A673 (cell line): ENCODE results near the gene CD40. TPM values are rescaled to one million over a fixed set of nuclear protein-coding genes. Genes with fewer than 3 reads are reported as not detected.

Experiments
- BruUV-seq: library from RNA; stranded (reverse); fragments of 400-500 nt; replicated peaks from 2 replicates; lab custom pipeline; 2021; lab: Mats Ljungman, UMichigan
- CTCF ChIA-PET: fragments of 300-600 bp; sonication (Branson Sonifier 250); formaldehyde crosslinking; loops from one replicate; lab custom pipeline; 2022; ENCODE audit warnings: antibody characterized with exemption; lab: Charles Lee
- POLR2A ChIA-PET: fragments of 300-600 bp; sonication (Branson Sonifier 250); formaldehyde crosslinking; loops from one replicate; lab custom pipeline; 2022; ENCODE audit warnings: antibody characterized with exemption; ENCODE audit not compliant: low non-redundant PET; lab: Charles Lee
- DNase-seq: peaks from one replicate; pipeline ENCODE4 v3.0.0-alpha.2; 2015; ENCODE audit warnings: low spot score
- H3K27ac ChIP-seq: fragments of 200-600 bp; sonication (generic); 2 replicates; pipeline ENCODE4 v1.5.1; 2016; ENCODE audit warnings: mixed run types, low read depth, mild to moderate bottlenecking, mixed read lengths, antibody characterized with exemption, low read length; ENCODE audit not compliant: poor library complexity, severe bottlenecking
- H3K27me3 ChIP-seq: fragments of 200-600 bp; sonication (generic); replicated peaks from 2 replicates; pipeline ENCODE4 v1.6.1; 2017; ENCODE audit warnings: mixed run types, low read depth, mild to moderate bottlenecking, mixed read lengths, antibody characterized with exemption, low read length; ENCODE audit not compliant: insufficient read depth, poor library complexity
- H3K36me3 ChIP-seq: fragments of 200-600 bp; sonication (generic); 2 replicates; pipeline ENCODE4 v1.6.1; 2016; ENCODE audit warnings: mixed run types, mild to moderate bottlenecking, mixed read lengths, antibody characterized with exemption, low read length; ENCODE audit not compliant: insufficient read depth, poor library complexity, severe bottlenecking
- H3K4me1 ChIP-seq: fragments of 200-600 bp; sonication (generic); 2 replicates; pipeline ENCODE4 v1.6.1; 2017; ENCODE audit warnings: mixed run types, mild to moderate bottlenecking, mixed read lengths, antibody characterized with exemption, low read length; ENCODE audit not compliant: insufficient read depth, poor library complexity, severe bottlenecking
- H3K4me3 ChIP-seq: fragments of 200-600 bp; sonication (generic); 2 replicates; pipeline ENCODE4 v1.5.1; 2016; ENCODE audit warnings: low read depth, mixed run types, mild to moderate bottlenecking, mixed read lengths, low read length; ENCODE audit not compliant: poor library complexity, severe bottlenecking
- H3K9me3 ChIP-seq: fragments of 200-600 bp; sonication (generic); 2 replicates; pipeline ENCODE4 v1.6.1; 2016; ENCODE audit warnings: mixed run types, low read depth, mild to moderate bottlenecking, mixed read lengths, antibody characterized with exemption, low read length; ENCODE audit not compliant: poor library complexity, severe bottlenecking
- EZH2 ChIP-seq: fragments of 200-600 bp; sonication (generic); IDR thresholded peaks from 2 replicates; pipeline ENCODE4 v1.6.1; 2017; ENCODE audit warnings: borderline replicate concordance, low read depth, mild to moderate bottlenecking, mixed read lengths, antibody characterized with exemption, low read length; ENCODE audit not compliant: poor library complexity, severe bottlenecking
- intact Hi-C: fragments of 100-400 bp; cut with micrococcal nuclease; formaldehyde crosslinking; loops from one replicate; pipeline ENCODE4 v1.10.0; 2022; ENCODE audit not compliant: unreplicated experiment
- total RNA-seq: library from RNA; stranded (reverse); gene quantifications from 2 replicates; pipeline ENCODE4 v1.2.3, GENCODE V29; 2021
- TF ChIP-seq, protein P1 (sequence below): fragments of 300-800, 200-600 bp; sonication (generic); conservative IDR thresholded peaks from 2 replicates; pipeline ENCODE4 v1.5.1; 2017; ENCODE audit warnings: low read depth, mild to moderate bottlenecking, antibody characterized with exemption, low read length, moderate library complexity, mixed read lengths

The CD40 gene
- total RNA-seq, 1 experiment from 2014 or later, result 16.3 TPM

GRCh38 chr20:46172961-46173536, 54.9 kb downstream of the CD40 start:
- ChIA-PET CTCF (interaction anchor here (1.2 kb wide), 1 partner anchor 134 kb away, joined by 3 read pairs; no protein-coding TSS in a partner anchor), POLR2A (no interaction called here)
- TF ChIP-seq, protein P1, sequence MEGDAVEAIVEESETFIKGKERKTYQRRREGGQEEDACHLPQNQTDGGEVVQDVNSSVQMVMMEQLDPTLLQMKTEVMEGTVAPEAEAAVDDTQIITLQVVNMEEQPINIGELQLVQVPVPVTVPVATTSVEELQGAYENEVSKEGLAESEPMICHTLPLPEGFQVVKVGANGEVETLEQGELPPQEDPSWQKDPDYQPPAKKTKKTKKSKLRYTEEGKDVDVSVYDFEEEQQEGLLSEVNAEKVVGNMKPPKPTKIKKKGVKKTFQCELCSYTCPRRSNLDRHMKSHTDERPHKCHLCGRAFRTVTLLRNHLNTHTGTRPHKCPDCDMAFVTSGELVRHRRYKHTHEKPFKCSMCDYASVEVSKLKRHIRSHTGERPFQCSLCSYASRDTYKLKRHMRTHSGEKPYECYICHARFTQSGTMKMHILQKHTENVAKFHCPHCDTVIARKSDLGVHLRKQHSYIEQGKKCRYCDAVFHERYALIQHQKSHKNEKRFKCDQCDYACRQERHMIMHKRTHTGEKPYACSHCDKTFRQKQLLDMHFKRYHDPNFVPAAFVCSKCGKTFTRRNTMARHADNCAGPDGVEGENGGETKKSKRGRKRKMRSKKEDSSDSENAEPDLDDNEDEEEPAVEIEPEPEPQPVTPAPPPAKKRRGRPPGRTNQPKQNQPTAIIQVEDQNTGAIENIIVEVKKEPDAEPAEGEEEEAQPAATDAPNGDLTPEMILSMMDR, result no peak
- no peak for TF ChIP-seq EZH2
- no TSS peak for BruUV-seq
- H3K36me3 ChIP-seq, result no peaks in the 10 kb centered on the region
- H3K4me1 ChIP-seq, result no peaks in the 10 kb centered on the region
- H3K4me3 ChIP-seq, result no peak overlapping the region
- H3K27ac ChIP-seq, result no peak overlapping the region
- H3K9me3 ChIP-seq, result no peaks in the 10 kb centered on the region
- DNase-seq, result no peak
- intact Hi-C loops, result loop anchor here (10.0 kb wide), 1 partner anchor 58 kb away; the partner anchor contains the start of gene CD40
- peaks cover 36% of the 10 kb centered on the region for H3K27me3 ChIP-seq

DNA sequence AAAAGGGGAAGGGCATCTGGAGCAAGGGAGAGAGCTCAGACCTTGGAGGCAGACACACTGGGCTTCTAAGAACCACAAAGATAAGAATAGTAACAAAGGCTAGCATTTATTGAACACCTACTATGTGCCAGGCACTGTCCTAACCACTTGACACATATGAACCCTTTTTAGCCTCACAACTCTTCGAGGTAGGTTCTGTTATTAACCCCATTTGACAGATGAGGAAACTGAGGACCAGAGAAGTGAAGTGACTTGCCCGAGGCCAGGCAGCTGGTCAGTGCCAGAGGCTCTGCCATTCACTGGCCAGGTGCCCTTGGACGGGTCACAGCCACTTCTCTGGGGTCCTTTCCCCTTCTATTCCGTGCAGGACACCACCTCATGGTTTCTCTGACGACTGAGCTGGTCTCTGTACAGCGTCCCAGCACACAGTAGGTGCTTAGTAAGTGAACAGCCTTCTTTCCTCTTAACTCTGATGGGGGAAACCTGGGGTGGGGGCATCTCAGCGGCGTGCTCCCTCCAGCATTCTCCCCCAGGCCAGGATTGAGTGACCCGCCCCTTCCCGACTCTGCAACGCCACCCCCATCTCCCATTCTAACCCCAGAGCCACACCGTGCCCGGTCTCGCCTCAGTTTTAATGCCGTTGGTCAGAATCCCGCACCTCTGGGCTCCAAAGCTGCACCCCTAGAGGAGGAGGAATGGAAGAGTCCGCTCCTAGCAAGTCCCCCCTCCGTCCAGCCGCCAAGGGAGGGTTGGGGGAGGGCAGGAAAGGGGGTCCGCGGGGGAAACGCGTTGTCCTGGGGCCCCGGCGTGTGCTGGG, 55.7 kb downstream of the CD40 start:
- ChIA-PET POLR2A (no interaction called here), CTCF (interaction anchor here (0.6 to 1.2 kb wide), 3 partner anchors 21 to 151 kb away, joined by 3 to 7 read pairs (median 4); no protein-coding TSS in a partner anchor)
- H3K27me3 ChIP-seq, result peaks cover 36% of the 10 kb centered on the region
- no TSS peak for BruUV-seq
- no peak overlapping the region for H3K4me3 ChIP-seq
- no peak for DNase-seq
- no peak overlapping the region for H3K27ac ChIP-seq
- H3K9me3 ChIP-seq, result no peaks in the 10 kb centered on the region
- H3K4me1 ChIP-seq, result no peaks in the 10 kb centered on the region
- intact Hi-C loops, result loop anchor here (1.0 to 10.0 kb wide), 3 partner anchors 42 to 151 kb away; partner anchors contain the start of gene CD40
- TF ChIP-seq, protein P1, result no peak
- TF ChIP-seq EZH2, result no peak
- H3K36me3 ChIP-seq, result no peaks in the 10 kb centered on the region

DNA sequence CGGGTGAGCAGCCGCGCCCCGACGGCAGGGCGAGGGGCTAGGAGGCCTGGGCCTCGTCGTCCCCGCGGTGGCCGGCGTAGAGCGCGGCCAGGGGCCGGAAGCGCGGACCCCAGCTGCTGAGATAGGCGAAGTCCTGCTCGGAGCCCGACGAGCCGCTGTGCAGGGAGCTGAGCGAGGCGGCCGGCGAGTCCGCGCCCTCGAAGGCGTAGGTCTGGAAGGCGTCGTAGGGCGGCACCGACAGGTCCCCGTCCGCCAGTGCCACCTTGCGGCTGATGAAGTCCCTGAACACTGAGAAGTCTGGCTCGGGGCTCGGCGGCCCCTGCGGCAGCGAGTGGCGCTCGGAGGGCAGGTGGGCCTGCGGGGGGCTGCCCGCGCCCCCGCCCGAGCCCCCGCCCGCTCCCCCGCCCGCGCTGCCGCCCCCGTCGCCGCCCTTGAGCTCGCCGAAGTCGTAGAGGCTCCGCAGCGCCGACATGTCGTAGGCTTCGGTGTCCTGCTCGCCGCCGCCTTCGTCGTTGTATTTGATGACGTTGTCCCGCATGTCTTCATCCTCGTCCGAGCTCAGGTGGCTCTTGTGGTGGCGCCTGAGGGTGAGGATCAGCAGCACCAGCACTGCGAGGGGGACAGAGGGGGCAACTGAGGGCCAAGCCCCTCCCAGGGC, 56.5 kb downstream of the CD40 start:
- peak; percentile 47 for TF ChIP-seq EZH2
- TF ChIP-seq, protein P1, result peak; percentile 59
- POLR2A ChIA-PET, result no interaction called here
- Histone ChIP-seq H3K27ac (no peak overlapping the region), H3K9me3 (no peaks in the 10 kb centered on the region), H3K27me3 (peaks cover 36% of the 10 kb centered on the region), H3K36me3 (no peaks in the 10 kb centered on the region), H3K4me3 (no peak overlapping the region), H3K4me1 (no peaks in the 10 kb centered on the region)
- intact Hi-C loops, result loop anchor here (1.0 to 10.0 kb wide), 3 partner anchors 42 to 152 kb away; partner anchors contain the start of gene CD40
- CTCF ChIA-PET, result interaction anchor here (0.6 to 0.8 kb wide), 5 partner anchors 22 to 243 kb away, joined by 3 to 7 read pairs (median 3); no protein-coding TSS in a partner anchor
- BruUV-seq, result no TSS peak
- DNase-seq, result peak; percentile 76
